ENCODE measurements around the gene CCAR1. TPM values are rescaled to one million over a fixed set of nuclear protein-coding genes. Genes with fewer than 3 reads are reported as not detected.
A peak's percentile ranks its signal among the peaks of the same experiment; 100 is the strongest.
"Not testable (repeated sequence)": the region's sequence is repeated elsewhere in the genome, so short reads cannot be mapped to it uniquely, and the experiment has no call there.

The CCAR1 gene
- total RNA-seq, 8 experiments from 2014 or later: 37.1 to 93.8 (median 48.5) TPM

DNA sequence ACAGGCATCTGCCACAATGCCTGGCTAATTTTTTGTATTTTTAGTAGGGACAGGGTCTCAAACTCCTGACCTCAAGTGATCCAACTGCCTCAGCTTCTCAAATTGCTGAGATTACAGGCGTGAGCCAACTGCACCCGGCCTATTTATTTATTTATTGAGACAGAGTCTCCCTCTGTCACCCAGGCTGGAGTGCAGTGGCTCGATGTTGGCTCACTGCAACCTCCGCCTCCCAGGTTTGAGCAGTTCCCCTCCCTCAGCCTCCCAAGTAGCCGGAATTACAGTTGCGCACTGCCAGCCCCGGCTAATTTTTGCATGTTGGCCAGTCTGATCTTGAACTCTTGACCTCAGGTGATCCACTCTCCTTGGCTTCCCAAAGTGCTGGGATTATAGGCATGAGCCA is 46.4 kb downstream of the CCAR1 start:
- not testable (repeated sequence) for H3K27ac ChIP-seq; ATAC-seq (replicated peaks in 6 of 8); H3K4me1 ChIP-seq (replicated peaks in 1 of 2); H3K4me3 ChIP-seq
- 80 to 100% (median 93%) methylated on average over 1 to 6 of the region's 7 CpGs; no CpG with 5 or more reads in 2 of the 10 experiments for WGBS, 10 experiments
- in situ Hi-C loops (cut with MboI; ENCODE audit: low pct_unique_long_range_greater_than_20kb in 2 of 9, low sequenced_read_pairs in 9 of 9, unreplicated experiment in 9 of 9): loop anchor here in 2 of 9 experiments (25.0 kb wide), 2 partner anchors 170 to 380 kb away; no protein-coding TSS in a partner anchor

DNA sequence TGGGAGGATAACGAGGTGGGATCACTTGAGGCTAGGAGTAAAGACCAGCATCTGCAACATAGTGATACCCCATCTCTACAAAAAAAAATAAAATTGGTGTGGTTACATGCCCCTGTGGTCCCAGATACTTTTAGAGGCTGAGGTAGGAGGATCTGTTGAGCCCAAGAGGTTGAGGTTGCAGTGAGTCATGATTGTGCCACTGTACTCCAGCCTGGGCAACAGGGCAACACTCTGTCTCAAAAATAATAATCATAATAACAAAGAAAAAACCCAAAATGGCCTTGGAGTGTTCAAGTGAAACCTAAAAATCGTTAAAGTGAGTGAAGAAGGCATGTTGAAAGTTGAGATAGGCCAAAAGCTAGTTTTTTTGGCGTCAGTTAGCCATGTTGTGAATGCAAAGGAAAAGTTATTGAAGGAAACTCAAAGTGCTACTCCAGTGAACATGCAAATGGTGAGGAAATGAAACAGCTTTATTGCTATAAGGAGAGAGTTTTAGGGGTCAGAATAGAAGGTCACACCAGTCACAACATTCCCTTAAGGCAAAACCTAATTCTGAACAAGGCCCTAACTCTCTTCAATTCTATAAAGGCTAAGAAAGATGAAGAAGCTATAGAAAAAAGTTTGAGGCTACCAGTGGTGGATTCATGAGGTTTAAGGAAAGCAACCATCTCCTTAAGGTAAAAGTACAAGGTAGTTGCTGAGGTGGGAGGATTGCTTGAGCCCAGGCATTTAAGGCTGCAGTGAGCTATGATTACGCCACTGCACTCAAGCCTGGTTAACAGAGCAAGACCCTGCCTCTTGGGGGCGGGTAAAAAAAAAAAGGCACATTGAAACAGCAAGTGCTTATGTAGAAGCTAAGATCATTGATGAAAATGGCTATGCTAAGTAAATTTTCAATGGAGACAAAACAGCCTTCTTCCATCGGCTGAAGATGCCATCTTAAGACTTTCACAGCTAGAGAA is 60.9 kb downstream of the CCAR1 start:
- 83 to 100% (median 96%) methylated on average over 1 to 6 of the region's 6 CpGs for WGBS, 10 experiments
- Histone ChIP-seq H3K27ac (no peak overlapping the region), H3K4me3 (no peak overlapping the region), H3K4me1 (replicated peaks in 1 of 2) (no peaks in the 10 kb centered on the region)
- in situ Hi-C loops (cut with MboI; ENCODE audit: low pct_unique_long_range_greater_than_20kb in 2 of 9, low sequenced_read_pairs in 9 of 9, unreplicated experiment in 9 of 9): loop anchor here in 1 of 9 experiments (25.0 kb wide), 1 partner anchor 105 kb away; no protein-coding TSS in a partner anchor
- ATAC-seq (replicated peaks in 6 of 8): no peak

DNA sequence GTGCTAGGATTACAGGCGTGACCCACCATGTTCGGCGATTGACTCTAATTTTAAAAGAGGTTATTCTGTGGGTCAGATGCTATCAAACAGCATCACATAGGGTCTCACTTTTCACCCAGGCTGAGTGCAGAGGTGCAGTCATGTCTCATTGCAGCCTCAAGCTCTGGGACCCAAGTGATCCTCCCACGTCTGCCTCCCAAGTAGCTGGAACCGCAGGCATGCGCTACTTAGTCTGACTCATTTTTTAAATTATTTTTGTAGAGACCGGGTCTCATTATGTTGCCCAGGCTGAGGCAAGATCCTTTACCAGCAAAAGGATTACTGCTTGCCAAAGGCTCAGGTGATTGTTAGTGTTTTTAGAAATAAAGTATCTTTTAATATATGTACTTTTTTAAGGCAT is 63.4 kb downstream of the CCAR1 start:
- H3K4me1 ChIP-seq (replicated peaks in 1 of 2): no peaks in the 10 kb centered on the region
- WGBS, 10 experiments: 79 to 100% (median 97%) methylated on average over 1 to 5 of the region's 7 CpGs; no CpG with 5 or more reads in 1 of the 10 experiments
- no peak overlapping the region for H3K4me3 ChIP-seq
- no peak for ATAC-seq (replicated peaks in 6 of 8)
- H3K27ac ChIP-seq: no peak overlapping the region
- in situ Hi-C loops (cut with MboI; ENCODE audit: low pct_unique_long_range_greater_than_20kb in 2 of 9, low sequenced_read_pairs in 9 of 9, unreplicated experiment in 9 of 9): loop anchor here in 1 of 9 experiments (25.0 kb wide), 1 partner anchor 103 kb away; no protein-coding TSS in a partner anchor

DNA sequence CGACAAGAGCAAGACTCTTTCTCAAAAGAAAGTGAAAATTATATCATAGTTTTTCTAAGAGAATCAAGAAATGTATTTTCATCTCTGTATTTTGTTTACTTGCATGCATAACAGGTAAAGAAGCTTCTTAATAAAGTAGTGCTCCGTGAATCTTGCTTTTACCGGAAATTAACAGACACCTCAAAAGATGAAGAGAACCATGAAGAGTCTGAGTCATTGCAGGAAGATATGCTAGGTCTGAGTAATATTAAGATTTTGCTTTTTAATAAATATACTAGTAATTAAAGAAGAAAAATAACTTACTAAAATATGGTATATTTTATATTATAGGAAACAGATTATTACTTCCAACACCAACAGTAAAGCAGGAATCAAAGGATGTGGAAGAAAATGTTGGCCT is 66.8 kb downstream of the CCAR1 start:
- in situ Hi-C loops (cut with MboI; ENCODE audit: low pct_unique_long_range_greater_than_20kb in 2 of 9, low sequenced_read_pairs in 9 of 9, unreplicated experiment in 9 of 9): loop anchor here in 1 of 9 experiments (25.0 kb wide), 1 partner anchor 99 kb away; no protein-coding TSS in a partner anchor
- Histone ChIP-seq H3K4me3 (no peak overlapping the region), H3K27ac (no peak overlapping the region), H3K4me1 (replicated peaks in 1 of 2) (no peaks in the 10 kb centered on the region)
- 85 to 100% (median 97%) methylated on average over 2 to 3 of the region's 3 CpGs for WGBS, 10 experiments
- ATAC-seq (replicated peaks in 6 of 8): no peak

DNA sequence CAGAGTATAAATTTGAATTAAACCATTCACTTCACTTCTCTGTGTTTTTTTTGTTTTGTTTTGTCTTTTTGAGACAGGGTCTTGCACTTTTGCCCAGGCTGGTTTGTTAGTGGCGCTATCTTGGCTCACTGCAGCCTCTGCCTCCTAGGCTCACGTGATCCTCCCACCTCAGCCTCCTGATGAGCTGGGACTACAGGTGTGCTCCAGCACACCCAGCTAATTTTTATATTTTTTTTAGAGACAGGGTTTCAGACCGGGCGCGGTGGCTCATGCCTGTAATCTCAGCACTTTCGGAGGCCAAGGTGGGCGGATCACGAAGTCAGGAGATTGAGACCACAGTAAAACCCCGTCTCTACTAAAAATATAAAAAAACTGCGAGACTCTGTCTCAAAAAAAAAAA is 69.4 kb downstream of the CCAR1 start:
- H3K4me3 ChIP-seq: no peak overlapping the region
- no peaks in the 10 kb centered on the region for H3K4me1 ChIP-seq (replicated peaks in 1 of 2)
- 93 to 100% (median 100%) methylated on average over 1 to 9 of the region's 10 CpGs; no CpG with 5 or more reads in 1 of the 10 experiments for WGBS, 10 experiments
- in situ Hi-C loops (cut with MboI; ENCODE audit: low pct_unique_long_range_greater_than_20kb in 2 of 9, low sequenced_read_pairs in 9 of 9, unreplicated experiment in 9 of 9): loop anchor here in 3 of 9 experiments (10.0 to 25.0 kb wide), 2 partner anchors 97 to 104 kb away; no protein-coding TSS in a partner anchor
- ATAC-seq (replicated peaks in 6 of 8): no peak
- H3K27ac ChIP-seq: no peak overlapping the region

DNA sequence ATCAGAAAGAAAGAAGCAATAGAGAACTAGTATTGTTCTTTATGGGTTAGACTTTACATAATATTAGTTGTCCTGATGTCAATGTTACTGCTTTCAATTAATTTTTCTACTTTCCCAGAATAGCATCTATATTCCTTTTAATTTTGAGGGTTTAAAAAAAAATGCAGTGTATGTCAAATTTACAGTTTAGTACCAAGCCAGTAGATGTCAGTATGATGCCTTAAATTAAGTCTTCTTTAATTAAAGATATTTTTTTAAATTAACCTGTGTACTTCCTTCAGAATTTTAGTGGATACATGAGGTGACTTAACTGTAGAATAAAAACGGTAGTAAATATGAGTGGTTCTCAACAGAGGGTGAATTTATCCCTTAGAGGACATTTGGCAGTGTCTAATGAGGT is 71.1 kb downstream of the CCAR1 start:
- Histone ChIP-seq H3K4me3 (no peak overlapping the region), H3K27ac (no peak overlapping the region), H3K4me1 (replicated peaks in 1 of 2) (no peaks in the 10 kb centered on the region)
- ATAC-seq (replicated peaks in 6 of 8): no peak
- WGBS, 10 experiments: 60 to 100% (median 79%) methylated on average over 1 of the region's 1 CpG; no CpG with 5 or more reads in 4 of the 10 experiments
- in situ Hi-C loops (cut with MboI; ENCODE audit: low pct_unique_long_range_greater_than_20kb in 2 of 9, low sequenced_read_pairs in 9 of 9, unreplicated experiment in 9 of 9): loop anchor here in 3 of 9 experiments (10.0 to 25.0 kb wide), 2 partner anchors 95 to 103 kb away; no protein-coding TSS in a partner anchor

DNA sequence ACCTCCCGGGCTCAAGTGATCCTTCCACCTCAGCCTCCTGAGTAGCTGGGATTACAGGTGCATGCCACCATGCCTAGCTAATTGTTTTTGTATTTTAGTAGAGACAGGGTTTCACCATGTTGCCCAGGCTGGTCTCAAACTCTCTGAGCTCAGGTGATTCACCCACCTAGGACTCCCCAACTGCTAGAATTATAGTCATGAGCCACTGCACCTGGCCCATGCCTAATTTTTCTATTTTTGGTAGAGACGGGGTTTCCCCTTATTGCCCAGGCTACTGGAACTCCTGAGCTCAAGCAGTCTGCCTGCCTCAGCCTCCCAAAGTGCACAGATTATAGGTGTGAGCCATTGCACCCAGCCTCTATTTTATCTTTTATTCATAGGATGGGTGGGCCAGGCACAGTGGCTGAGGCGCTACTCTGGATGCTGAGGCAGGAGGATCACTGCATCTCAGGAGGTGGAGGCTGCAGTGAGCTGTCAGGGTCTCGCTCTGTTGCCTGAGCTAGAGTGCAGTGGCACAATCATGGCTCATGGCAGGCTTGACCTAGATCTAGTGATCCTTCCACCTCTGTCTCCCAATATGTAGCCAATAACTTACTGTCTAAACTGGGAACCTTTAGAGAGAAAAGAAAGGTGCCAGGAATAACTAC is 75.0 kb downstream of the CCAR1 start:
- Histone ChIP-seq H3K4me1 (replicated peaks in 1 of 2) (no peaks in the 10 kb centered on the region), H3K4me3 (no peak overlapping the region), H3K27ac (no peak overlapping the region)
- WGBS, 10 experiments: 50 to 100% (median 82%) methylated on average over 1 to 4 of the region's 4 CpGs; no CpG with 5 or more reads in 5 of the 10 experiments
- peak in 2 of 8 experiments; percentile 40 to 48 for ATAC-seq (replicated peaks in 6 of 8)
- in situ Hi-C loops (cut with MboI; ENCODE audit: low pct_unique_long_range_greater_than_20kb in 2 of 9, low sequenced_read_pairs in 9 of 9, unreplicated experiment in 9 of 9): loop anchor here in 3 of 9 experiments (10.0 to 25.0 kb wide), 2 partner anchors 91 to 99 kb away; no protein-coding TSS in a partner anchor

DNA sequence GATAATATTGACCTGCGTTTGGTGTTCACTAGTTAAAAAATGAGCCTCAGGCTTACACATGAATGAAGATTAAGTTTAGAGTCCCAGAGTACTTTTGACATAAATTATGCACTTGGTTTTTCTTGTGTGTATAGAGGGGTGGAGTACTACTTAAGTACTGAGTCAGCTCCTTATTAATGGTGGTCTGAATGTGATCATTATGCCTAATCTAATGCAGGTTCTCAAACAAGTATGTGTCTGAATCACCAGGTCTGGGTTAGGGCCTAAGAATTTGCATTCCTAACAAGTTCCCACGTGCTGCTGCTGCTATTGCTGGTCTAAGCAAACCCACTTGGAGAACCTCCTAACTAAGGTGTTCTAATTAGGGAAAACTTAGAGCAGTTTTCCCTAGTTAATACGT is 75.6 kb downstream of the CCAR1 start:
- ATAC-seq (replicated peaks in 6 of 8): peak in 3 of 8 experiments; percentile 93 to 97 (median 96)
- no peak overlapping the region for H3K4me3 ChIP-seq
- H3K27ac ChIP-seq: no peak overlapping the region
- WGBS, 10 experiments: 0 to 100% (median 80%) methylated on average over 1 to 3 of the region's 3 CpGs; no CpG with 5 or more reads in 1 of the 10 experiments
- H3K4me1 ChIP-seq (replicated peaks in 1 of 2): no peaks in the 10 kb centered on the region
- in situ Hi-C loops (cut with MboI; ENCODE audit: low pct_unique_long_range_greater_than_20kb in 2 of 9, low sequenced_read_pairs in 9 of 9, unreplicated experiment in 9 of 9): loop anchor here in 3 of 9 experiments (10.0 to 25.0 kb wide), 2 partner anchors 91 to 98 kb away; no protein-coding TSS in a partner anchor

DNA sequence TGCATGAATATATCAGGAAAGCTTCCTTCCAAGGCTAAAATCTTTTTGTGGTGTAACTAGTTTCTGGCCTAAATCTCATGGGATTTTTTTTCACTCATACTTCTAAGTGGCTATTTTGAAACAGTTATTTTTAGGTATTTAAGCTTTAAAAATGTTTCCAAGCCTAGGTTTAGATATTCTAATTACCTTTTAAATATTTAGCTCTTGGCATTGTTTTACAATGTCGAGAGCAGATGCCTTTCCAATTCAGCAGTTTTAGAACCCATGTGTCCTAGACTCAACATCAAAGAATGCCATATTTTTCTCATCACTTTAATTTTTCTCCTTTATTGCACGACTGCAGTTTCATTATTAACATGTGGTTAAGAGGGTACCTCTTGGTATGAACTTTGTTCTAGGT is 79.2 kb downstream of the CCAR1 start:
- ATAC-seq (replicated peaks in 6 of 8): no peak
- in situ Hi-C loops (cut with MboI; ENCODE audit: low pct_unique_long_range_greater_than_20kb in 2 of 9, low sequenced_read_pairs in 9 of 9, unreplicated experiment in 9 of 9): no loop called here
- 0 to 93% (median 52%) methylated on average over 2 of the region's 2 CpGs; no CpG with 5 or more reads in 2 of the 10 experiments for WGBS, 10 experiments
- Histone ChIP-seq H3K27ac (no peak overlapping the region), H3K4me1 (replicated peaks in 1 of 2) (no peaks in the 10 kb centered on the region), H3K4me3 (no peak overlapping the region)

DNA sequence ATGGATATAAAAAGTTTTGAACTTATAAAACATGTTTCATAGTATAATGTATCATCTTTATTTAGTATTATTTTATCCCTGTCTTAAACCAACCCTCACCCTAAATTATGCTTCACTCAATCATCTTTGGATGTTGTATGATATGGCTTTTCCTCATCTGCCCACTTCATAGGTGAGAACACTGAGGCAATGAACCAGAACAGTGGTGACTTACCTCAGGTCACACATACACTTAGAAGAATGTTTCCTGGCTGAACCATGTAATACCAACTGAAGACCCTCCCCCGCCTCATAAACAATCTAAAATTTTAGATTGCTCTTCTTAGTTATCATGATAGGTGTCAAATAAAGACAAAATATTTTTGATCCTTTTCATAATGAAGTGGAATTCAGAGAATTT is 83.7 kb downstream of the CCAR1 start:
- 100% methylated on average over 1 of the region's 1 CpG; no CpG with 5 or more reads in 5 of the 10 experiments for WGBS, 10 experiments
- H3K27ac ChIP-seq: no peak overlapping the region
- H3K4me3 ChIP-seq: no peak overlapping the region
- ATAC-seq (replicated peaks in 6 of 8): no peak
- H3K4me1 ChIP-seq (replicated peaks in 1 of 2): no peaks in the 10 kb centered on the region
- in situ Hi-C loops (cut with MboI; ENCODE audit: low pct_unique_long_range_greater_than_20kb in 2 of 9, low sequenced_read_pairs in 9 of 9, unreplicated experiment in 9 of 9): no loop called here

DNA sequence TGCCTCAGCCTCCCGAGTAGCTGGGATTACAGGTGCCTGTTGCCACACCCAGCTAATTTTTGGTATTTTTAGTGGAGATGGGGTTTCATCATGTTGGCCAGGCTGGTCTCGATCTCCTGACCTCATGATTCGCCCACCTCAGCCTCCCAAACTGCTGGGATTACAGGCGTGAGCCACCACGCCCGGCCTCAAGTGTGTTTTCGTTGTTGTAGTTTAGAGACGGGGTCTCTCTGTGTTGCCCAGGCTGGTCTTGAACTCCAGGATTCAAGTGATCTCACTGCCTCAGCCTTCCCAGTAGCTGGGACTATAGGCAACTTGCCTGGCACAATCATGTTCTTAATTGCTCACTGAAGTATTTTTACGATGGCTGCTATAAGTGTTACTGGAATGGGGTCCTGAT is 89.8 kb downstream of the CCAR1 start:
- in situ Hi-C loops (cut with MboI; ENCODE audit: low pct_unique_long_range_greater_than_20kb in 2 of 9, low sequenced_read_pairs in 9 of 9, unreplicated experiment in 9 of 9); H3K4me1 ChIP-seq (replicated peaks in 1 of 2); H3K27ac ChIP-seq; H3K4me3 ChIP-seq; ATAC-seq (replicated peaks in 6 of 8): not testable (repeated sequence)
- 64 to 100% (median 95%) methylated on average over 1 to 5 of the region's 9 CpGs; no CpG with 5 or more reads in 3 of the 10 experiments for WGBS, 10 experiments

DNA sequence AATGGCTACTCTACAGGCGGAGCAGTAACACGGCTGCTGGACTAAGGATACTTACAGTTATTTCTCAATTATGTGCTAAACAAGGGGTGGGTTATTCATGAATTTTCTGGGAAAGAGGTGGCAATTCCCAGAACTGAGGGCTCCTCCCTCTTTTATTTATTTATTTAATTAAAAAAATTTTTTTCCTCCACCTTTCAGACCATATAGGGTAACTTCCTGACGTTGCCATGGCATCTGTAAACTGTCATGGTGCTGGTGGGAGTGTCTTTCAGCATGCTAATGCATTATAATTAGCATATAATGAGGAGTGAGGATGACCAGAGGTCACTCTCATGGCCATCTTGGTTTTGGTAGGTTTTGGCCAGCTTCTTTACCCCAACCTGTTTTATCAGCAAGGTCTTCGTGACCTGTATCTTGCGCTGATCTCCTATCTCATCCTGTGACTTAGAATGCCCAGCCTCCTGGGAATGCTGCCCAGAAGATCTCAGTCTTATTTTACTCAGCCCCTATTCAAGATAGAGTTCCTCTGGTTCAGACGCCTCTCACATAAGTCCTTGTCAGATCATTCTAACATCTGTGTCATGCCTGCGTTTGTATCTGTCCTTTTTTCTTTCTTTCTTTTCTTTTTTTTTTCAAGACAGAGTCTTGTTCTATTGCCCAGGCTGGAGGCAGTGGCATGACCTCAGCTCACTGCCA is 90.4 kb downstream of the CCAR1 start:
- no peak overlapping the region for H3K4me3 ChIP-seq
- peaks cover 0 to 2% of the 10 kb centered on the region in 2 donors for H3K4me1 ChIP-seq (replicated peaks in 1 of 2)
- no peak overlapping the region for H3K27ac ChIP-seq
- peak in 3 of 8 experiments; percentile 80 to 93 (median 89) for ATAC-seq (replicated peaks in 6 of 8)
- 67 to 100% (median 88%) methylated on average over 1 to 7 of the region's 7 CpGs for WGBS, 10 experiments
- in situ Hi-C loops (cut with MboI; ENCODE audit: low pct_unique_long_range_greater_than_20kb in 2 of 9, low sequenced_read_pairs in 9 of 9, unreplicated experiment in 9 of 9): no loop called here
